Measurements from ENCODE around the gene TMC1. TPM values are rescaled to one million over a fixed set of nuclear protein-coding genes. Genes with fewer than 3 reads are reported as not detected.
A peak's percentile ranks its signal among the peaks of the same experiment; 100 is the strongest.

The TMC1 gene
- total and polyA plus RNA-seq, 2 of the 13 experiments (the other 11 are each of a cell fraction or from before 2014, with no cell fraction given) = 0.02 to 0.03 TPM

DNA sequence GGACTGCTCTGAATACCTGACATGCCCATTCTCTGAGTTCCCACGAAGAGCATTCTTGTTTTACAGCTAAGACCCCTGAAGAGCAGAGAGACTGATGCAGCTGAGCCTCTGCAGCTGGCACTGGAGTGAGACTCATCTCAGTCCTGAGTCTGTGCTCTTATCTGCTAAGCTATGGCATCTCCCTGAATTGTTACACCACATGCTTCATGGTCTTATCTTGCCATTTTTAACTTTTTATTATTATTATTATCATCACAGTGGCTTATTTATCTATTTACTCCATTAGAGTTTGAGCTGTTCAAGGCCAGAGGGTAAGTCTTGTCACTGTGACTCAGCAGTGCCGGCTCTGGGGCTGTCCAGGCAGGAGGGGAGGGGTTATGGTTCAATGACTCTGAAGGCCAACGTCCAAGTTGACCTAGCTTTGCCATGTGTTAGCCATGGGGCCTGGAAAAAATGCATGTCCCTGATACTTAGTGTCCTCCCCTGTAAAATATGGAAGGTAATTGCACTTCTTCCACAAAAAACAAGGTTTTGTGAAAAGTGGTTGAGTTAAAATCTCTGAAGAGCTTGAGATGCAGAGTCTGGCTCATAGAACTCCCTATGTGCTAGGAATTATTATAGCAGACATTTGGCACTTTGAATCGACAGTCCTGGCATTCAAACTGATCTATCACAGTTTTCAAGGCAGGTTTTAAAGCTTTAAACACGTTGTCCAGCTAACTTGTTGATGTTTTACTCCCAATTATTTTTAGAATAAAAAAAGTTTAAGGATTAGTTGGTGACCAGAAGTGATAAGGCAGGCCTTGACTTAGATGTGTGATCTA lies 336.9 kb downstream of the TMC1 start (continued):
- TF ChIP-seq, protein P1, sequence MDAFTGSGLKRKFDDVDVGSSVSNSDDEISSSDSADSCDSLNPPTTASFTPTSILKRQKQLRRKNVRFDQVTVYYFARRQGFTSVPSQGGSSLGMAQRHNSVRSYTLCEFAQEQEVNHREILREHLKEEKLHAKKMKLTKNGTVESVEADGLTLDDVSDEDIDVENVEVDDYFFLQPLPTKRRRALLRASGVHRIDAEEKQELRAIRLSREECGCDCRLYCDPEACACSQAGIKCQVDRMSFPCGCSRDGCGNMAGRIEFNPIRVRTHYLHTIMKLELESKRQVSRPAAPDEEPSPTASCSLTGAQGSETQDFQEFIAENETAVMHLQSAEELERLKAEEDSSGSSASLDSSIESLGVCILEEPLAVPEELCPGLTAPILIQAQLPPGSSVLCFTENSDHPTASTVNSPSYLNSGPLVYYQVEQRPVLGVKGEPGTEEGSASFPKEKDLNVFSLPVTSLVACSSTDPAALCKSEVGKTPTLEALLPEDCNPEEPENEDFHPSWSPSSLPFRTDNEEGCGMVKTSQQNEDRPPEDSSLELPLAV (CRISPR knock-in tag; conservative IDR thresholded peaks at IDR 0.05; ENCODE audit: low read depth) = no peak
- TF ChIP-seq AHR (CRISPR knock-in tag; IDR thresholded peaks at IDR 0.05) = no peak
- TF ChIP-seq KMT2B (CRISPR knock-in tag; IDR thresholded peaks at IDR 0.05) = peak; percentile 75; the same call in 1 of the 2 replicates
- TF ChIP-seq MED1 (CRISPR knock-in tag; IDR thresholded peaks at IDR 0.05) = peak; percentile 95
- TF ChIP-seq SMARCC2 (IDR thresholded peaks at IDR 0.05) = no peak
- TF ChIP-seq ZNF292 (CRISPR knock-in tag; IDR thresholded peaks at IDR 0.05; ENCODE audit: borderline replicate concordance, low read depth) = peak; percentile 71; the same call in 1 of the 2 replicates
- TF ChIP-seq LCORL (IDR thresholded peaks at IDR 0.05) = no peak
- TF ChIP-seq LCORL (CRISPR knock-in tag; IDR thresholded peaks at IDR 0.05) = 0 out of 2 replicates have a peak, but pooled peaks have one; percentile 30
- TF ChIP-seq, protein P2, sequence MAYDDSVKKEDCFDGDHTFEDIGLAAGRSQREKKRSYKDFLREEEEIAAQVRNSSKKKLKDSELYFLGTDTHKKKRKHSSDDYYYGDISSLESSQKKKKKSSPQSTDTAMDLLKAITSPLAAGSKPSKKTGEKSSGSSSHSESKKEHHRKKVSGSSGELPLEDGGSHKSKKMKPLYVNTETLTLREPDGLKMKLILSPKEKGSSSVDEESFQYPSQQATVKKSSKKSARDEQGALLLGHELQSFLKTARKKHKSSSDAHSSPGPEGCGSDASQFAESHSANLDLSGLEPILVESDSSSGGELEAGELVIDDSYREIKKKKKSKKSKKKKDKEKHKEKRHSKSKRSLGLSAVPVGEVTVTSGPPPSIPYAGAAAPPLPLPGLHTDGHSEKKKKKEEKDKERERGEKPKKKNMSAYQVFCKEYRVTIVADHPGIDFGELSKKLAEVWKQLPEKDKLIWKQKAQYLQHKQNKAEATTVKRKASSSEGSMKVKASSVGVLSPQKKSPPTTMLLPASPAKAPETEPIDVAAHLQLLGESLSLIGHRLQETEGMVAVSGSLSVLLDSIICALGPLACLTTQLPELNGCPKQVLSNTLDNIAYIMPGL (CRISPR knock-in tag; IDR thresholded peaks at IDR 0.05; ENCODE audit: borderline replicate concordance in 1 of 2, low read depth in 1 of 2) = peak in 1 of 2 experiments; percentile 64; a peak in 1 of 4 replicates
- TF ChIP-seq, protein P3, sequence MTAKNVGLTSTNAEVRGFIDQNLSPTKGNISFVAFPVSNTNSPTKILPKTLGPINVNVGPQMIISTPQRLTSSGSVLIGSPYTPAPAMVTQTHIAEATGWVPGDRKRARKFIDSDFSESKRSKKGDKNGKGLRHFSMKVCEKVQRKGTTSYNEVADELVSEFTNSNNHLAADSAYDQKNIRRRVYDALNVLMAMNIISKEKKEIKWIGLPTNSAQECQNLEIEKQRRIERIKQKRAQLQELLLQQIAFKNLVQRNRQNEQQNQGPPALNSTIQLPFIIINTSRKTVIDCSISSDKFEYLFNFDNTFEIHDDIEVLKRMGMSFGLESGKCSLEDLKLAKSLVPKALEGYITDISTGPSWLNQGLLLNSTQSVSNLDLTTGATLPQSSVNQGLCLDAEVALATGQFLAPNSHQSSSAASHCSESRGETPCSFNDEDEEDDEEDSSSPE (CRISPR knock-in tag; IDR thresholded peaks at IDR 0.05) = peak; percentile 58
- TF ChIP-seq NFYB (CRISPR knock-in tag; IDR thresholded peaks at IDR 0.05) = no peak
- TF ChIP-seq NFIB (CRISPR knock-in tag; IDR thresholded peaks at IDR 0.05; ENCODE audit: borderline replicate concordance) = no peak
- TF ChIP-seq NFE2L2 (IDR thresholded peaks at IDR 0.05; ENCODE audit: low read length) = peak; percentile 99
- no peak for TF ChIP-seq JUND (CRISPR knock-in tag; IDR thresholded peaks at IDR 0.05)
- peak; percentile 63; the same call in 1 of the 2 replicates for TF ChIP-seq ZNF792 (CRISPR knock-in tag; IDR thresholded peaks at IDR 0.05)
- TF ChIP-seq, protein P4, sequence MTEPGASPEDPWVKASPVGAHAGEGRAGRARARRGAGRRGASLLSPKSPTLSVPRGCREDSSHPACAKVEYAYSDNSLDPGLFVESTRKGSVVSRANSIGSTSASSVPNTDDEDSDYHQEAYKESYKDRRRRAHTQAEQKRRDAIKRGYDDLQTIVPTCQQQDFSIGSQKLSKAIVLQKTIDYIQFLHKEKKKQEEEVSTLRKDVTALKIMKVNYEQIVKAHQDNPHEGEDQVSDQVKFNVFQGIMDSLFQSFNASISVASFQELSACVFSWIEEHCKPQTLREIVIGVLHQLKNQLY (CRISPR knock-in tag; IDR thresholded peaks at IDR 0.05) = peak; percentile 73; the same call in 1 of the 2 replicates
- no peak for TF ChIP-seq U2AF1 (optimal IDR thresholded peaks at IDR 0.05; ENCODE audit: low read depth, low read length)
- peak; percentile 87 for TF ChIP-seq ZNF510 (CRISPR knock-in tag; IDR thresholded peaks at IDR 0.05; ENCODE audit: low read depth)
- TF ChIP-seq CREM (IDR thresholded peaks at IDR 0.05) = peak; percentile 61; the same call in 1 of the 2 replicates
- TF ChIP-seq CREM (CRISPR knock-in tag; IDR thresholded peaks at IDR 0.05) = no peak
- 0 out of 2 replicates have a peak, but pooled peaks have one; percentile 25 for TF ChIP-seq ZNF564 (CRISPR knock-in tag; IDR thresholded peaks at IDR 0.05)
- no peak for TF ChIP-seq ZNF780A (CRISPR knock-in tag; IDR thresholded peaks at IDR 0.05)

All from HepG2 (cell line).